Loucy (cell line): ENCODE measurements around the gene SSBP2.

Experiments
- CTCF ChIP-seq: fragments of 200-600 bp; sonication (generic); conservative IDR thresholded peaks from 2 replicates; pipeline ENCODE4 v1.5.1; 2014; ENCODE audit warnings: mild to moderate bottlenecking, antibody characterized with exemption, low read length
- EZH2phosphoT487 ChIP-seq: fragments of 200-600 bp; IDR thresholded peaks from 2 replicates; pipeline ENCODE4 v1.6.1; 2018; ENCODE audit warnings: antibody characterized with exemption, mild to moderate bottlenecking, moderate library complexity, borderline replicate concordance

GRCh38 chr5:81729276-81729675 is 21.6 kb downstream of the SSBP2 start:
- TF ChIP-seq CTCF (no peak), EZH2phosphoT487 (no peak)
